GM19025 (cell line): Measurements from ENCODE around the gene MAGI3.
"Not testable (repeated sequence)": the region's sequence is repeated elsewhere in the genome, so short reads cannot be mapped to it uniquely, and the experiment has no call there.

Experiments
- ATAC-seq: cut with Tn5 transposase; IDR thresholded peaks from one replicate; pipeline ENCODE4 v1.9.1; 2021; ENCODE audit warnings: mild to moderate bottlenecking, low read depth, moderate library complexity; ENCODE audit not compliant: unreplicated experiment

MAGI3 gene

DNA sequence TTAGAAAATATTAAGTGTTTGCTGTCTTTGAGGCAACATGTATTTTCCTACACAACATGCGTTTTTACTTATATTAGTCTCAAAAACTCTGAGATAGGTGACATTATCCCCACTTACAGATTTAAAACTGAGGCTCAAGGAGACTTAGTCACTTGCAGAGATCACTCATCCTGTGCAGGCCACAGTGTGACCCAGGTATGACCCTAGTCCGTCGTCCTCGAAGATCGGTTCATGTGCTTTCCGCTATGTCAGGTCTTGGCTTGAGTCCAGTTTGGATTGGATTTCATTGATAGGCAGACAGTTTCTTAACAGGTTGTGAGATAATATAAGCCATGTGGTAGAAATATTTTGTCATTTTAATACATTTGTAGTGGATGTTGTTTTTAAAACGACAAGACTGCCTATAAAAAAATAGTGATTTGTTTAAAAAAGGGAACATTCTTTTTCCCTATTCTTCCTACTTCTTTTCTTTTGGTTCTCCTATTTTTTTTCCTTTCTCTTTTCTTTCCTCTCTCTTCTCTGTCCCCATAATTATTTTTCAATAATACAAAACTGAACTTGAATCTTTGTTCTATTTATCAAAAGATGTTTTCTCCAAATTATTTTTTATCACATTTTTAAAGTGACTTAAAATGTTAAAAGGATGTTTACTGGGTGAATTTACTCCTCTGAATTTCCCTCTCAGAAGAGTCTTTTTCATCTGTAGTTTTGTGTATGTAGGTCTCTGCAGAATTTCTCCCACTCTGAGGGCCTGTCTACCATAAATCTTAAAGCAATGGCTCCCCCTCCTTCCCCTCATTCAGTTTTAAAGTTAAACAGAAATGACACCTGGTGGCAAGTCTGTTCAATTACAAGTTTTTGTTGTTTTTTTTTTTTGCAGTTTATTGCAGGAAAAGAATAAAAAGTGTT, 287.2 kb downstream of the MAGI3 start:
- no peak for ATAC-seq

DNA sequence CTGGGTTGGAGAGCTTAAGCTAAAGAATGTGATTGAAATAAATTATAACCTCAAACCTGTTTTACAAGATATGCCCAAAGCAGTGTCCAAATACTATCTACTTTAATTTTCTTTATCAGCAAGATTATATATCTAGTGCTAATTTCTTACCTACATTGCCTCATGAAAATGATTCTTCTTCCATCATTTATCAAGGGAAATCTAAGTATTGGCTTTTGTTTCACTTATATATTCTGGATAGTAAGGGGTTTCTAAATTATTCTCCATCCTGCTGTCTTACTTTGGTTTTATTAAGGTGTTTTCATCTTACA, 287.8 kb downstream of the MAGI3 start:
- ATAC-seq, result no peak

DNA sequence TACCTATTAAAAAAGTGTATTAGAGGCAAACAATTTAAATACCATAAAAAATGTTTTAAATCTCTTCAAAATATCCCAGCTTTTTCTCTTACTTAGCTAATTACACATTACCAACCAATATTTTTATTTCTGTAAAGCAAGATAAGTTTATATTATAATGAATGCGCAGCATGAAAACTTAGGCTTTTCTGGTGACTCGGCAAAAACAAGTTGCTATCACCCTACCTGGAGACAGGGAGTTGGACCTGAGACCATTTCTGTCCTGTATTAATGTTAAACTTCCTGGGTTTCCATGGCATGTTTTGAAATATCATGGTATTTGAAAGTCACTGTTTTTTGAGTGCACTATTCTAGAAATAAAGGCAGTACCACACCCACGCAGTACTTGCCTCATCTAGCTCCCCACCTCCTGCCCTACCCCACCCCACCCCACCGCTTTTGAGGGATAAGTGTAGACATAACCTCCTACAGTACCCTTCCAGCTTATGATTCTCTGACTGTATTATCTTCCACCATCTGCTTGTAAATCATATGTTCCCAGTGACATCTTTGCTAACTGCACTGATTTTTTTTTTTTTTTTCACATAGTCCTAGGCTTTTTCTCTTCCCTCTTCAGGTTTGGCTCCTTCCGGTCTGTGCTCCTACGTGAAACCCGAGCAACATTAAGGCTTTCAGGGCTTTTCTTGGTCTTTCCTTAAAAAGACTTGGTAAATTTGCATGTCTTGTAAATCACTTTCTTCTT, 291.5 kb downstream of the MAGI3 start:
- no peak for ATAC-seq

DNA sequence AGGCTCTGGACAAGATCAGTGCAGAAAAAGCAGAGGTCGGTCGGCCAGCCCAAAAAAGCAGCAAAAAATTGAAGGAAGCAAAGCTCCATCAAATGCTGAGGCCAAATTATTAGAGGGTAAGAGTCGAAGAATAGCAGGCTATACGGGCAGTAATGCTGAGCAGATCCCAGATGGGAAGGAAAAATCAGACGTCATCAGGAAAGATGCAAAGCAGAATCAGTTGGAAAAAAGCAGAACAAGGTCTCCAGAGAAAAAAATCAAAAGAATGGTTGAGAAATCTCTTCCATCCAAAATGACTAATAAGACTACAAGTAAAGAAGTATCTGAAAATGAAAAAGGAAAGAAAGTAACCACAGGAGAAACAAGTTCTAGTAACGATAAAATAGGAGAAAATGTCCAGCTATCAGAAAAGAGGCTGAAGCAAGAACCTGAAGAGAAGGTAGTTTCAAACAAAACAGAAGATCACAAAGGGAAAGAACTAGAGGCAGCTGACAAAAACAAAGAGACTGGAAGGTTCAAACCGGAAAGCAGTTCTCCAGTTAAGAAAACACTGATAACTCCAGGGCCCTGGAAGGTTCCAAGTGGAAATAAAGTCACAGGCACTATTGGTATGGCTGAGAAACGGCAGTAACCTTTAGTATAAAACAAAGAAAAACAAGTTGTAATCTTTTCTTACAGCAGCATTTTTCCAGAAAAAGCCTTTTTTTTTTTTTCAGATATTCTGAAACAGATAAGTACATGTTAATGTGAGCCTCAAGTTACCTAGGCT, 293.3 kb downstream of the MAGI3 start:
- no peak for ATAC-seq

DNA sequence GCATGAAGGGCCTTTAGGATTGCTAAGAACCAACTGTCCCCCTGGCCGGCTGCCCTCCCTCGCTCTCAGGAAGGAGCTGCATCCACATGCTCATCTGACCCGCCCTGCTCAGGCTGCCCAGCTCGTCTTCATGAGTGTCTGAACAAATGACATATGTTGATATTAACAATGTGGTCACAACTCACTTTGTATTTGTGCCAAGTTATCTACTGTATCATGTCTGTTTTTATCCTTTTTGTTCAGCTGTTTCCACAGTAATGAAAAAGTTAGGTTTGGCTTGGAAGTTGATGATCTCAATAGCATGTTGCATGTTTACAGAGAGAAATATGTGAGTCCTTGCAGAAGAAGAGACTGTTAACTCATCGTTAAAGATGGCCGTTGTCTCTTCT, 293.8 kb downstream of the MAGI3 start:
- ATAC-seq, result no peak

DNA sequence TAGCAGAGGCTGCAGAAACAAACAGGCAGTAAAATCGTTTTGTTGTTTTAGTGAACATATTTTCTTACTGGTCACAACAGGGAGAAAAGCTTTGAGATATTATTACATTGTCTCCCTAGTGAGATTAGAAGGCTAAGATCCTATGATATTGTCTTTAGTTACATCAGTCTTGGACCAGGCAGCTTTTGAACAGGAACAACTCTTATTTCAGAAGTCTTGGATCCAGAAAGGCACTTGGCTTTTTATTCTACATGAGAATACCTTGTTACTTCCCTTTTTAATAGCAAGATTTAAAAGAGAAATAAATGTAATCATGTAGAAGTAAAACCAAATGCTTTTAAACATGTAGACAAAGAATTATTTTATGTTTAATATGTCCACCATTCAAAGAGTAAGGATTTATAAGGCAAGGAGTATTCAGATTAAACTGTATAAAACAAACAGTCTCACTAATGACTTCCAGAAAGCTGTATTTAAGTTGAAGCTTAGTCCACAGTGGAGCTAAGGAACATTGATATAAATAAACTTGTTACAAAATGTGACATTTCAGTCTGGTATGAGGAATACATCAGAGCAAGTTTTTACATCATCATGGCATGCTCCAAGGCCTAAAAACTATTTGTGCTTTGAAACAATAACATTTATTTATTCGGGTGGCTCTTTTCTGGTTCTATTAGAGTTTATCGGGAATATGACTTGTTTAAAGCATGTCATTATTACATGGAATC, 296.7 kb downstream of the MAGI3 start:
- no peak for ATAC-seq

DNA sequence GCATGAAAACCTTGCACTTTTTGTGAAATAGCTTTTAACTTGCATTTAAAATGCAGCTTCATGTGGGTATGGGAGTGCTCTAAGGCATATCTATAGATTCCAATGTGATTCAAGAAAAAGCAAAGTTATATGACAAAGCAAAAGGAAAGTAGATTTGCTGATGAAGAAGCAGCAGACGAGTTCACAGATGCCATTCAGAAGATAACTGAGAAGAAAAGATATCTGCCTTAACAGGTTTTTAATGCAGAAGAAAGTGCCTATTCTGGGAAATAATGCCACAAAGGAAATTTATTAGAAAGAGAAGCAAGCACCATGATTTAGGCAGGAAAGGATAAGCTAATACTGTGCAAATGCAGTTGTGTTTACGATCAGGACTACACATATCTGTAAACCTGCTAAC, 300.9 kb downstream of the MAGI3 start:
- no peak for ATAC-seq

DNA sequence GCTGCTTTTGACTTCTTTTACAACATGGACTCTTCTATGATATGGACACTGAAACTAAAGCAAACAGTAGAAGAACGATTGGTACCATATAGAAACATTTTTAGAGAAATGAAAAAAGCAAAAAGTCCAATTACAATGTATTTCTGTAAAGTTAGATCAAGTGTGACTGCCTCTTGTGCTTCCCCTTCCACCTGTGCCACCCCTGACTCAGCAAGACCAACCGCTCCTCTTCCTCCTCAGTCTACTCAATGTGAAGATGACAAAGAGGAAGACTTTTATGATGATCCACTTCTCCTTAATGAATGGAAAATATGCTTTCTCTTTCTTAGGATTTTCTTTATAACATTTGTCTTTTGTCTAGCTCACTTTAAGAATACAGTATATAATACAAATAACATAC, 302.0 kb downstream of the MAGI3 start:
- no peak for ATAC-seq

DNA sequence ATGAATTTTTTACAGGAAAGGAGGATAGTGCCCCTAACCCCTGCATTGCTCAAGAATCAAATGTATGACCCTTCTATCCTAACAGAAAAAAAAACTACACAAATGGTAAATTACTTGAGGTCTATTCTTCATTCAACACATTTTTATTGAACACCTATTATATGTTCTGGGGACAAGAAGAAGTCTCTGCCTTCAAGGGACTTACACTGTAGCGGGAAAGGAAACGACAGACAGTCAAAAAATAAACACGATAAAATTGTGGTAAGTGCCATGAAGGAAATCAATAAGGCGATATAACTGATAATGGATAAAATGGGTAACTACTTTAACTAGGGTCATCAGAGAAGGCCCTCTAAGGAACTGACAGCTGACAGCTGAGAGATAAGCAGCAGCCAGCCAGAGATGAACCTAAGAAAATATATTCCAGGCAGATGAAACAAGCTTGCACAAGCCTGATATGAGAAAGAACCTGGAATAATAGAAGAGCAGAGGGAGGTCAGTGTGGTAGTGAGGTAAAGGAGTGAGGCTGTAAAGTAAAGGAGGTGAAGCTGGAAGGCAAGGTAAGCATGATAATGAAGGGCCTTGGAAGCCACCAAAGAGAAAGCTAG, 302.6 kb downstream of the MAGI3 start:
- ATAC-seq, result no peak

DNA sequence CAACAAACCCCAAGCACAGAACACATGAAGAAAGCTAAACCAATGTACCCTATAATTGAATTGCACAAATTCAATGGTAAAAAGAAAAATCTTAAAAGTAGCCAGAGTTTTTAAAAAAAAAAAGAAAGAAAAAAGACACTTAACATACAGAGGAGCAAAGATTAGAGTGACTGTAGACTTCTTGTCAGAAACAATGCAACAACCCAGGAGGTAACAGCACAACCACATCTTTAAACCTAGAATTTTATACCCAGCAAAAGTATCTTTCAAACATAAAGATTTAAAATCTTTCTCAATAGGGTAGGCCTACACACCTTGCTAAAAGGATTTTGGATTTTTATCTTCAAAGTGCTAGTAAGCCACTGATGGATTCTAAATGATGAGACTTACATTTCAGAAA, 304.6 kb downstream of the MAGI3 start:
- no peak for ATAC-seq

DNA sequence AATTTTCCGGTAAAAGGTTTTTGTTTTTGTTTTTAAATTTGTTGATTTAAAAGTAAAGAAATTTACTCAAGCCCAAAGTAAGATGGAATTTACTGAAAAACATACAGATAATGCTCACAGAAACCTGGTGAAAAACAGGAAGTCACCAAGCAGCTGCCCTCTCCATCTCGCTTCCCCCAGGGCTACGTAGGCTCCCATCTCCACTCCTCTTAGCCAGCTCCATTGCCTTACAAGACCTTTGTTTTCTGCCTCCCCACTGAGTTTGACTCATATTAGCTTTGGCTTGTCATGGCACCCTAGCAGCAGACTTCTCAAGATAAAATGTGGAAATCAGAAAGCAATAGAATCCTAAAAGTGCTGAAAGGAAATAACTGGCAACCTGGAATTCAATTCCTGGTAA, 311.1 kb downstream of the MAGI3 start:
- ATAC-seq, result no peak

DNA sequence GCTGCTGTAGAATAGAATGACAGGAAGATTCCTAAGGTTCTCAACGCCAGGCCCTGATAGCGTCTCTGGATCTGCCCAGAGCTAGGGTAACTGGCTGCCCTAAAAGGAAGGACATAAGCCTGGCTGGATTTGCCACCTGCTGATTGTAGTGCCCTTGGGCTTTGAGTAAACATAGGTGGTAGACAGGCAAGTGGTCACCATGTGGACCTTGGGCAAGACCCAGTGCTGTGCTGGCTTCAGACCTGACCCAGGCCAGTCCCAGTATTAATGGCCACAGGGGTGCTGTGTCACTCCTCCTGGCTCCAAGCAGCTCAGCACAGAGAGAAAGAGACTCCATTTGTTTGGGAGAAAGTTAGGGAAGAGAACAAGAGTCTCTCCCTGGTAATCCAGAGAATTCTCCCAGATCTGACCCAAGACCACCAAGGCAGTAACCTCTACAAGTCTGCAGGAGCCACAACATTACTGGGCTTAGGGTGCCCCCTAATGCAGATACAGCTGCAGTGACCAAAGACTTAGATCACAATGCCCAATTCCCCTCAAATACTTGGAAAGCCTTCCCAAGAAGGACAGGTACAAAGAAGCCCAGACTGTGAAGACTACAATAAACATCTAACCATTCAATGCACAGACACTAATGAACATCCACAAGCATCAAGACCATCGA, 324.4 kb downstream of the MAGI3 start:
- ATAC-seq, result no peak

DNA sequence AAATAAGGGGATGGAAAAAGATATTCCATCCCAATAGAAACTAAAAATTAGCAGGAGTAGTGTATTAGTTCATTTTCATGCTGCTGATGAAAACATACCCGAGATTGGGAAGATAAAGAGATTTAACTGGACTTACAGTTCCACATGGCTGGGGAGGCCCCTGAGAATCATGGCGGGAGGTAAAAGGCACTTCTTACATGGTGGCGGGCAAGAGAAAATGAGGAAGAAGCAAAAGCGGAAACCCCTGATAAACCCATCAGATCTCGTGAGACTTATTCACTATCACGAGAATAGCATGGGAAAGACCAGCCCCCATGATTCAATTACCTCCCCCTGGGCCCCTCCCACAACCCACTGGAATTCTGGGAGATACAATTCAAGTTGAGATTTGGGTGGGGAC, 327.2 kb downstream of the MAGI3 start:
- ATAC-seq, result not testable (repeated sequence)

DNA sequence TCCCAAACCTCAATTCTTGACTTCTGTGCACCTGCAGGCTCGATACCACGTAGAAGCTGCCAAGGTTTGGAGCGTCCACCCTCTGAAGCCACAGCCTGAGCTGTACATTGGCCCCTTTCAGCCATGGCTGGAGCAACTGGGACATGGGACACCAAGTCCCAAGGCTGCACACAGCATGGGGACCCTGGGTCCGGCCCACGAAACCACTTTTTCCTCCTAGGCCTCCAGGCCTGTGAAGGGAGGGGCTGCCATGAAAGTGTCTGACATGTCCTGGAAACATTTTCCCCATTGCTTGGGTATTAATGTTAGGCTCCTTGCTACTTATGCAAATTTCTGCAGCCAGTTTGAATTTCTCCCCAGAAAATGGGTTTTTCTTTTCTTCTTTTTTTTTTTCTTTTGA, 328.3 kb downstream of the MAGI3 start:
- not testable (repeated sequence) for ATAC-seq

DNA sequence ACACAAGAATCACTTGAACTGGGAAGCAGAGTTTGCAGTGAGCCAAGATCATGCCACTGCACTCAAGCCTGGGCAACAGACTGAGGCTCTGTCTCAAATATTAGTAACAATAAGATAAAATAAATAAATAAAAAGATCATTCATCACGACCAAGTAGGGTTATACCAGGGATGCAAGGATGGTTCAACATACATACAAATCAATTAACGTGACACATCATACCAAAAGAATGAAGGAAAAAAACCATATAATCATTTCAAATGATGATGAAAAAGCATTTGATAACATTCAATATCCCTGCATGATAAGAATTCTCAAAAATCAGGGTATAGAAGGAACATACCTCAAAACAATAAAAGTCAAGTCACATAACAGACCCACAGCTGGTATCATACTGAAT, 330.7 kb downstream of the MAGI3 start:
- no peak for ATAC-seq

DNA sequence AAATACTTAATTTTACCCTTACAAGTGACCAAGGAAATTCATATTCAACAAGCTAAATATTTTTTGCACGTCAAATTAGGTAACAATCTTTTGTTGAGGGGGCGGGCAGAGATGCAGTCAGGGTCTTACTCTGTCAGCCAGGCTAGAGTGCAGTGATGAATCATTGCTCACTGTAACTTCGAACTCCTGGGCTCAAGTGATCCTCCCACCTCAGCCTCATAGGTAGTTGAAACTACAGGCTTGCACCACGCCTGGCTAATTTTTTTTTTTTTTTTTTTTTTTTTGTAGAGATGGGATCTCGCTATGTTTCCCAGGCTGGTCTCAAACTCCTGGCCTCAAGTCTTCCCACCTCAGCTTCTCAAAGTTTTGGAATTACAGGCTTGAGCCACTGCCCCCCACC, 342.5 kb downstream of the MAGI3 start:
- ATAC-seq, result no peak

DNA sequence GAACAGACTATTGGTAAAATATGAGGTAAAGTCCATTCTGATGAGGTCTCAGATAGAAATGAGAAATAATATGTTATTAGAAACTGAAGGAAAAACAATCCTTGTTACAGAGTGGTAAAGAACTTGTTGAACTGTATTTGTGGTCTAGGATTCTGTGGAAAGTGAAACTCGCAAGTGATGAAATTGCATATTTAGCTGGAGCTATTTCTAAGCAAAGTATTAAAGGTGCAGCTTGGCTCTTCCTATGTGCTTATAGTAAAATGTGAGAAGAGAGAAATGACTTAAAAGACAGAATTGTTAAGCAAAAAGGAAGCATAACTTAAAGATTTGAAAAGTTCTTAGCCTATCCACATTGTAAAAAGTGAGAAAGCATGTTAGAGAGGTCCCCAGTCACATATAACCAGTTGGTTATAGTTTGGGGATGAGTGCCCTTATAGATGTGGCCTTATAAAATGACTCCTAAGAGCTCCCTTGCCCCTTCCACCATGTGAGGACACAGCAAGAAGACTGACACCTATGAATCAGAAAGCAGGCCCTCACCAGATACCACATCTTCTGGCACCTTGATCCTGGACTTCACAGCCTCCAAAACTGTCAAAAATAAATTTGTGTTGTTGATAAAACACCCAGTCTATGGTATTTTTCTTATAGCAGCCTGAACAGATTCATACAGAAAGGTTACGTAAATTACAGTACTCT, 344.2 kb downstream of the MAGI3 start:
- no peak for ATAC-seq
